ENCODE results near the gene KCTD5. TPM values are rescaled to one million over a fixed set of nuclear protein-coding genes. Genes with fewer than 3 reads are reported as not detected.
A peak's percentile ranks its signal among the peaks of the same experiment; 100 is the strongest.

KCTD5 gene
- total and polyA plus RNA-seq, 9 of the 15 experiments (the other 6 are each of a cell fraction or from before 2014, with no cell fraction given) = 0.73 to 58.3 (median 32.3) TPM

DNA sequence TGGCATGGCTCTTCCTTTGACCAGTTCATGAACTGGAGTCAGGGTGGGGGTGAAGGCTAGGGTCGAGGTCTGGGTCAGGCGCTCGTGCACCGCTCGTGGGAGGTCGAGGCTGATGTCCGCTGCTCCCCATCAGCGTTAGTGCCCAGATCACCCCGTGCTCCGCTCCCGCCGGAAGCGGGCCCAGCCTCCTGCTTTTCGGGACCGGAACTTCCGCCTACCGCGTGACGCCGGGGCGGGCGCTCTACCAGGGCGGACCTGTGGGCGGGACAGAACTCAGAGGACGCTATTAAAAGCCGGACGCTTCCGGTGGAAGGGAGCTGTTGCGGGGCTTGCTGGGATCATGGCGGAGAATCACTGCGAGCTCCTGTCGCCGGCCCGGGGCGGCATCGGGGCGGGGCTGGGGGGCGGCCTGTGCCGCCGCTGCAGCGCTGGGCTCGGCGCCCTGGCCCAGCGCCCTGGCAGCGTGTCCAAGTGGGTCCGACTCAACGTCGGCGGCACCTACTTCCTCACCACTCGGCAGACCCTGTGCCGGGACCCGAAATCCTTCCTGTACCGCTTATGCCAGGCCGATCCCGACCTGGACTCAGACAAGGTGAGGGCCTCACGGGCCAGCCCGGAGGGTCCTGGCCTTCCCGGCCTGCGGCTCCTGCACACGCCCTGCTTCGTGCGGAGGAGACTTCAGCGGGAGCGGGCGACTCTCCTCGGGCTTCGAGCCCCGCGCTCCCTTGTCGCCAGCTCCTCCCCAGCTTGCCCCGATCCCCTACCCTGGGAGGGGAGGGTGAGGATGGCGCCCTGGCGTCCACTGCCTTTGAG is at the start of gene KCTD5 (continued):
- TF ChIP-seq ERF (CRISPR knock-in tag; IDR thresholded peaks at IDR 0.05) (no peak), SMARCC2 (IDR thresholded peaks at IDR 0.05; ENCODE audit: low read depth) (no peak), SMC3 (conservative IDR thresholded peaks at IDR 0.05; ENCODE audit: insufficient read depth, low read depth, low read length) (no peak), SIX5 (IDR thresholded peaks at IDR 0.05; ENCODE audit: borderline replicate concordance in 1 of 2, insufficient read depth in 1 of 2, low read depth in 1 of 2, low read length in 2 of 2) (peak; percentile 69 to 76; a peak in 3 of 4 replicates), FOXP1 (CRISPR knock-in tag; IDR thresholded peaks at IDR 0.05) (peak; percentile 53; the same call in 1 of the 2 replicates), ZNF561 (CRISPR knock-in tag; conservative IDR thresholded peaks at IDR 0.05) (no peak), FOS (IDR thresholded peaks at IDR 0.05; ENCODE audit: extremely low read depth, insufficient read length) (no peak), PML (IDR thresholded peaks at IDR 0.05; ENCODE audit: low read length) (peak; percentile 72; the same call in 1 of the 2 replicates), THRAP3 (IDR thresholded peaks at IDR 0.05; ENCODE audit: borderline replicate concordance) (no peak), MCM2 (IDR thresholded peaks at IDR 0.05; ENCODE audit: low read depth) (no peak), RAD51 (IDR thresholded peaks at IDR 0.05; ENCODE audit: borderline replicate concordance, low read depth) (peak; percentile 58; the same call in 1 of the 2 replicates), HMGN3 (IDR thresholded peaks at IDR 0.05; ENCODE audit: borderline replicate concordance, extremely low read depth, insufficient read length, low read depth, low read length) (peak; percentile 89), BRD4 (IDR thresholded peaks at IDR 0.05) (no peak)
- TF ChIP-seq, protein P1, sequence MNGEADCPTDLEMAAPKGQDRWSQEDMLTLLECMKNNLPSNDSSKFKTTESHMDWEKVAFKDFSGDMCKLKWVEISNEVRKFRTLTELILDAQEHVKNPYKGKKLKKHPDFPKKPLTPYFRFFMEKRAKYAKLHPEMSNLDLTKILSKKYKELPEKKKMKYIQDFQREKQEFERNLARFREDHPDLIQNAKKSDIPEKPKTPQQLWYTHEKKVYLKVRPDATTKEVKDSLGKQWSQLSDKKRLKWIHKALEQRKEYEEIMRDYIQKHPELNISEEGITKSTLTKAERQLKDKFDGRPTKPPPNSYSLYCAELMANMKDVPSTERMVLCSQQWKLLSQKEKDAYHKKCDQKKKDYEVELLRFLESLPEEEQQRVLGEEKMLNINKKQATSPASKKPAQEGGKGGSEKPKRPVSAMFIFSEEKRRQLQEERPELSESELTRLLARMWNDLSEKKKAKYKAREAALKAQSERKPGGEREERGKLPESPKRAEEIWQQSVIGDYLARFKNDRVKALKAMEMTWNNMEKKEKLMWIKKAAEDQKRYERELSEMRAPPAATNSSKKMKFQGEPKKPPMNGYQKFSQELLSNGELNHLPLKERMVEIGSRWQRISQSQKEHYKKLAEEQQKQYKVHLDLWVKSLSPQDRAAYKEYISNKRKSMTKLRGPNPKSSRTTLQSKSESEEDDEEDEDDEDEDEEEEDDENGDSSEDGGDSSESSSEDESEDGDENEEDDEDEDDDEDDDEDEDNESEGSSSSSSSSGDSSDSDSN (IDR thresholded peaks at IDR 0.05; ENCODE audit: borderline replicate concordance in 1 of 2, low read depth in 2 of 2, low read length in 2 of 2) = peak; percentile 84 to 93; a peak in 1 of 4 replicates
- TF ChIP-seq, protein P2, sequence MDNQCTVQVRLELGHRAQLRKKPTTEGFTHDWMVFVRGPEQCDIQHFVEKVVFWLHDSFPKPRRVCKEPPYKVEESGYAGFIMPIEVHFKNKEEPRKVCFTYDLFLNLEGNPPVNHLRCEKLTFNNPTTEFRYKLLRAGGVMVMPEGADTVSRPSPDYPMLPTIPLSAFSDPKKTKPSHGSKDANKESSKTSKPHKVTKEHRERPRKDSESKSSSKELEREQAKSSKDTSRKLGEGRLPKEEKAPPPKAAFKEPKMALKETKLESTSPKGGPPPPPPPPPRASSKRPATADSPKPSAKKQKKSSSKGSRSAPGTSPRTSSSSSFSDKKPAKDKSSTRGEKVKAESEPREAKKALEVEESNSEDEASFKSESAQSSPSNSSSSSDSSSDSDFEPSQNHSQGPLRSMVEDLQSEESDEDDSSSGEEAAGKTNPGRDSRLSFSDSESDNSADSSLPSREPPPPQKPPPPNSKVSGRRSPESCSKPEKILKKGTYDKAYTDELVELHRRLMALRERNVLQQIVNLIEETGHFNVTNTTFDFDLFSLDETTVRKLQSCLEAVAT (IDR thresholded peaks at IDR 0.05) = 0 out of 4 replicates have a peak, but pooled peaks of 1 of the 2 experiments have one; percentile 60
- TF ChIP-seq, protein P3, sequence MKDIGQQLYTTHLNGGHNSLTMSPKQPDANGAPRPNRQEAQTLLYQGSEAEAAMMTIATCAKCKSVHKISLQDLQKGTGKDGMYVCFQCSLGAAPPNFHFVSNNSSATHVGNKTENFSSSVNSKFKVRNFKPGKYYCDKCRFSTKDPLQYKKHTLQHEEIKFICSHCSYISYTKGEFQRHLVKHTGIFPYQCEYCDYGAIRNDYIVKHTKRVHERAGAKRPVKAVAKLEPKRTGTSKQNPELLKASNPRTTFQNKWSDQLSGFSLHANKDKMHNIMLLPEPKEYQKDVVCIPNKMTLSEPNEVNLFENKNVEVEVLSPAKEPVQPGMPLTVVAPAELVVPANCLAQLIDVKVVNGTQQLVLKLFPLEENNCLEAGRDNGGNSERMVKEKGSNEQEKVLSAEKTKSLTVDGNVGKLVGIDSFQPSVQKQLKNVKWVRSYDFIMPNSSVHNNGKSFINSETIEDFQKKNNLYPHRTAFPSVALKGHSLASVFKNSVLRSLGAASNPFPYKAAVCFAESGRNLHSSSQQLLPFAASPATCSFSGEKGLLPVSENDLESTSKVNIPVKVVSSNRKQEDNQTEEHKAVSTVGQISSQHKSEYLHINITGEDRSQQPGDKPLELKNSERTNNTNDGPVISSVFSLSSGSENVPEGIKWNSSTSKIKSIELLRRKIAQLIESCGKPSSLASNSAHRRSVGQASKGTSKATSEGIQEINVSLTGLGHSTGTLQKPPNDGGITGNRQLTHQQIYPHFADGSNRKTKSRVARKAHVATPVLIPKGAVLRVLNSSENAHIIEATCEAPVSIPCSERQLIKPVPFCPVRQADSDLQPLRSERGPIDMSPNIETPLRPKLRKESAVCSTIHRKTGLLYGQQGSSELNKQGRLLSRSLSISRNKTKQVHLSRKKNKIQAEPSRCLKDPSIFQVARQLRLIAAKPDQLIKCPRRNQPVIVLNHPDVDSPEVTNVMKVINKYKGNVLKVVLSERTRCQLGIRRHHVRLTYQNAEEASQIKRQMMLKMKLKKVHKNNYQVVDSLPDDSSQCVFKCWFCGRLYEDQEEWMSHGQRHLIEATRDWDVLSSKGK (CRISPR knock-in tag; IDR thresholded peaks at IDR 0.05) = no peak
- TF ChIP-seq, protein P4, sequence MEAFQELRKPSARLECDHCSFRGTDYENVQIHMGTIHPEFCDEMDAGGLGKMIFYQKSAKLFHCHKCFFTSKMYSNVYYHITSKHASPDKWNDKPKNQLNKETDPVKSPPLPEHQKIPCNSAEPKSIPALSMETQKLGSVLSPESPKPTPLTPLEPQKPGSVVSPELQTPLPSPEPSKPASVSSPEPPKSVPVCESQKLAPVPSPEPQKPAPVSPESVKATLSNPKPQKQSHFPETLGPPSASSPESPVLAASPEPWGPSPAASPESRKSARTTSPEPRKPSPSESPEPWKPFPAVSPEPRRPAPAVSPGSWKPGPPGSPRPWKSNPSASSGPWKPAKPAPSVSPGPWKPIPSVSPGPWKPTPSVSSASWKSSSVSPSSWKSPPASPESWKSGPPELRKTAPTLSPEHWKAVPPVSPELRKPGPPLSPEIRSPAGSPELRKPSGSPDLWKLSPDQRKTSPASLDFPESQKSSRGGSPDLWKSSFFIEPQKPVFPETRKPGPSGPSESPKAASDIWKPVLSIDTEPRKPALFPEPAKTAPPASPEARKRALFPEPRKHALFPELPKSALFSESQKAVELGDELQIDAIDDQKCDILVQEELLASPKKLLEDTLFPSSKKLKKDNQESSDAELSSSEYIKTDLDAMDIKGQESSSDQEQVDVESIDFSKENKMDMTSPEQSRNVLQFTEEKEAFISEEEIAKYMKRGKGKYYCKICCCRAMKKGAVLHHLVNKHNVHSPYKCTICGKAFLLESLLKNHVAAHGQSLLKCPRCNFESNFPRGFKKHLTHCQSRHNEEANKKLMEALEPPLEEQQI (IDR thresholded peaks at IDR 0.05) = no peak
